Left ventricle myocardium inferior (tissue), 1 donor: ENCODE measurements around the gene RAB3GAP2. TPM values are rescaled to one million over a fixed set of nuclear protein-coding genes. Genes with fewer than 3 reads are reported as not detected.

ENCODE experiments used
- DNase-seq: peaks from one replicate; pipeline ENCODE4 v3.0.0-alpha.2; 2020
- H3K27ac ChIP-seq: fragments of 200-600 bp; replicated peaks from 2 replicates; pipeline ENCODE4 v1.8.0; 2021
- H3K27me3 ChIP-seq: fragments of 200-600 bp; 2 replicates; pipeline ENCODE4 v1.8.0; 2021; ENCODE audit warnings: low read depth
- H3K36me3 ChIP-seq: fragments of 200-600 bp; 2 replicates; pipeline ENCODE4 v1.8.0; 2021
- H3K4me1 ChIP-seq: fragments of 200-600 bp; 2 replicates; pipeline ENCODE4 v1.8.0; 2021
- H3K4me3 ChIP-seq: fragments of 200-600 bp; 2 replicates; pipeline ENCODE4 v1.8.0; 2021; ENCODE audit warnings: mild to moderate bottlenecking, moderate library complexity
- H3K9me3 ChIP-seq: fragments of 200-600 bp; replicated peaks from 2 replicates; pipeline ENCODE4 v1.8.0; 2021
- intact Hi-C: fragments of 100-400 bp; cut with micrococcal nuclease; formaldehyde crosslinking; loops from one replicate; pipeline ENCODE4 v1.11.0; 2022
- total RNA-seq: library from RNA; stranded (reverse); fragmentation: NEBNext Ultra II Directional; extraction: Animal tissue kit (Norgen Biotek cat#: 25700); gene quantifications from one replicate; pipeline ENCODE4 v1.2.1, GENCODE V29; 2021
- TF ChIP-seq, protein P1 (sequence below): fragments of 200-600 bp; IDR thresholded peaks from 2 replicates; pipeline ENCODE4 v1.8.0; 2021; ENCODE audit warnings: antibody characterized with exemption, mild to moderate bottlenecking, borderline replicate concordance
- donor health status: DM: no; HTN: yes; CAD: no; lungs with severe emphysema.

The RAB3GAP2 gene
- total RNA-seq, 1 donor from 2014 or later = 20.3 TPM

DNA sequence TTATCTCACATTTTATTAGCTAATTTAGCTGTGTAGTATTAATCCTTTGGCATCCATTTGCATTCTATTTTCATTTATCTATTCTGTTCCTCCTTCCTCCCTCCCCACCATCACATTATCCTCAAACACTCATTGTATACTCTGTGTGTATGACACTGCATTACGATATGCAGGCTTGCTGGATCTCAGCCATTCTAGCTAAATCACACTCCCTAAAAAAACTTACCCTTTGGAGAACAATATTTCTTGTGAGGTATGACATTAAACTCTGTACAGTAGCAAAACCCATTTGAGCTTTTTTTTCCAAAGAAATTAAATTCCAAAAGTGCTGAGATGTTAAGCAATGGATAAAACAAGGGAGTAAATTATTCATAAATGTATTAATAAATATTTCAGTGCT, 11.4 kb upstream of the RAB3GAP2 start:
- Histone ChIP-seq H3K27me3 (peaks cover 21% of the 10 kb centered on the region), H3K9me3 (no peaks in the 10 kb centered on the region), H3K4me3 (no peak overlapping the region), H3K27ac (no peak overlapping the region), H3K4me1 (no peaks in the 10 kb centered on the region), H3K36me3 (no peaks in the 10 kb centered on the region)
- DNase-seq = no peak
- TF ChIP-seq, protein P1, sequence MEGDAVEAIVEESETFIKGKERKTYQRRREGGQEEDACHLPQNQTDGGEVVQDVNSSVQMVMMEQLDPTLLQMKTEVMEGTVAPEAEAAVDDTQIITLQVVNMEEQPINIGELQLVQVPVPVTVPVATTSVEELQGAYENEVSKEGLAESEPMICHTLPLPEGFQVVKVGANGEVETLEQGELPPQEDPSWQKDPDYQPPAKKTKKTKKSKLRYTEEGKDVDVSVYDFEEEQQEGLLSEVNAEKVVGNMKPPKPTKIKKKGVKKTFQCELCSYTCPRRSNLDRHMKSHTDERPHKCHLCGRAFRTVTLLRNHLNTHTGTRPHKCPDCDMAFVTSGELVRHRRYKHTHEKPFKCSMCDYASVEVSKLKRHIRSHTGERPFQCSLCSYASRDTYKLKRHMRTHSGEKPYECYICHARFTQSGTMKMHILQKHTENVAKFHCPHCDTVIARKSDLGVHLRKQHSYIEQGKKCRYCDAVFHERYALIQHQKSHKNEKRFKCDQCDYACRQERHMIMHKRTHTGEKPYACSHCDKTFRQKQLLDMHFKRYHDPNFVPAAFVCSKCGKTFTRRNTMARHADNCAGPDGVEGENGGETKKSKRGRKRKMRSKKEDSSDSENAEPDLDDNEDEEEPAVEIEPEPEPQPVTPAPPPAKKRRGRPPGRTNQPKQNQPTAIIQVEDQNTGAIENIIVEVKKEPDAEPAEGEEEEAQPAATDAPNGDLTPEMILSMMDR = no peak
- intact Hi-C loops = no loop called here

DNA sequence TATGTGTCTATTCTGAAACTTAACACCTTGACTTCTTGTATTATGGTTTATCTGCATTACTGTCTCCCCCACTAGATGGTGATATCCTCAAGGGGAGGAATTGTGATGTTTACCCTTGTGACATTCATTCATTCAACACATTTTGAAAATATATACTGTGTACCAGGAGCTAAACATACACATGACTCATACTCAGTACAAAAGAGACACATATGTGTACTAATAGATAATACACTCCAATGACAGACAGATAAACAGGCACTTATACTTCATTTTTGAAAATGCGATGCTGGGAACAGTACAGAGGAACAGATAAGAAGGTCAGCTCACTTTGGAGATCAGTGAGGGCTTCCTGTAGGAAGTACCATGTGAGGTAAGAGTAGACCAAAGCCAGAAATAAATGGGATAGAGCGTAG, 8.9 kb upstream of the RAB3GAP2 start:
- Histone ChIP-seq H3K27me3 (peaks cover 21% of the 10 kb centered on the region), H3K9me3 (no peaks in the 10 kb centered on the region), H3K4me3 (no peak overlapping the region), H3K36me3 (no peaks in the 10 kb centered on the region), H3K27ac (no peak overlapping the region), H3K4me1 (no peaks in the 10 kb centered on the region)
- DNase-seq = no peak
- intact Hi-C loops = no loop called here
- TF ChIP-seq, protein P1 = peak; percentile 51

DNA sequence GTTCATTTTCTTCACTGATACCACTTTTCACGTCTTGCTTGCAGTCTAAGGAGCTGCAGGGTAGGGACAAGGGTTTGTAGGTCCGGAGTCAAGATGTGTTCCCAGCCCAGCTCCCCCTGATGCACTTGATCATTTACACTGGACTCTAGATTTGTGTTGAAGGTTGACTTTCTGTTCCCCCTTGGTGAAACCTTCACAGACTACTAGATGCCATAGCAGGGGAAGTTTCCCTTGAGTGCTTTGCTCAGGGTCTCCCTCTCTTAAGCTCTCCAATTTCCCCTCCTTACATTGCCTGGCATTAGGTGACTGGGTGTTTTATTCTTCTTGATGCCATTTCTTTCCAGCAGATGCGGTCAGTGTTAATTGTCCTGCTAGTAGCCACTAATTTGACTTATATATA, 8.0 kb upstream of the RAB3GAP2 start:
- no peaks in the 10 kb centered on the region for H3K36me3 ChIP-seq
- H3K4me3 ChIP-seq = no peak overlapping the region
- no peak for DNase-seq
- TF ChIP-seq, protein P1 = no peak
- H3K27me3 ChIP-seq = peaks cover 24% of the 10 kb centered on the region
- H3K9me3 ChIP-seq = no peaks in the 10 kb centered on the region
- no peaks in the 10 kb centered on the region for H3K4me1 ChIP-seq
- H3K27ac ChIP-seq = no peak overlapping the region
- intact Hi-C loops = no loop called here

DNA sequence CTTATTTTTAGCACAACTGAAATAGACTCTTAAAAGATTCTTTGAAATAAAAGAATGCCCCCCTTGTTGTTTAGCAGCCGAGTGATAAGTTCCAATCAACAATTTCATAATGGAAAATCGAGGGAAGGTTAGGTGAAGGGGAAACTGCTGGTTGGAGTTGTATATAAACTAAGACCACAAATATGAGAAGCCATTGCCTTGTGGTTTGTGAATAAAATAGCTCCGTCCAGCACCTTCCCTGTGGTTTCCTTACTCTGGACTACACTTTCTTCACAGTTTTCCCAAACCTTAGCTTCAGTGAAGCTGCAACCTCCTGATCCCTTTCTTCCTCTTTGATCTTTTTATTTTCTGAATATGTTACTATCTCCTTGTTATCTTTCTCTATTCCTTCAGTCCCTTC, 6.7 kb upstream of the RAB3GAP2 start:
- intact Hi-C loops = no loop called here
- Histone ChIP-seq H3K27me3 (peaks cover 24% of the 10 kb centered on the region), H3K4me3 (no peak overlapping the region), H3K27ac (no peak overlapping the region), H3K36me3 (no peaks in the 10 kb centered on the region), H3K9me3 (no peaks in the 10 kb centered on the region), H3K4me1 (no peaks in the 10 kb centered on the region)
- TF ChIP-seq, protein P1 = no peak
- no peak for DNase-seq

DNA sequence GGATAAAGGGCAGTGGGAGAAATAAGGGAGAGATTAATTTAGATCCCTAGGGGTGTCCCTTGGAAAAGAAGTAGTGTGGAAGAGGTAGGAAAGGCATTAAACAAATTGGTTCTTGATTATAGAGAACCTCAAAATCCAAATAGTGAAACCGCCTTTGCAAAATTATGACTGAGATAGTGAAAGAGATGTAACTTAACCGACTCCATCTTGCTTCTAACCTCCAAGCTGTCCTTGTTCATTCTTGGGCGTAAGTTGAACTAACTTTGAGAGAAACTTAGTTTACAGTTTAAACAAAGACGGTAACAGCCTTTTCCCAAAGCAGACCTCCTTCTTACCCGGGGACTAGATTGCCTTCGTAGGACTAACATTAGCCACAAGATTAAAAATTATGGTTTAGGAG, 3.2 kb upstream of the RAB3GAP2 start:
- TF ChIP-seq, protein P1 = no peak
- no peak for DNase-seq
- Histone ChIP-seq H3K4me1 (peaks cover 24% of the 10 kb centered on the region), H3K9me3 (no peaks in the 10 kb centered on the region), H3K27ac (no peak overlapping the region), H3K36me3 (no peaks in the 10 kb centered on the region), H3K27me3 (peaks cover 19% of the 10 kb centered on the region), H3K4me3 (no peak overlapping the region)
- intact Hi-C loops = no loop called here
